Stimulated activated CD4-positive, alpha-beta T cell treated with anti-CD3 and anti-CD28 coated beads, Interleukin-1b, Interleukin-23, amount 100 ng/mL, for 4 hours (primary cell): ENCODE data around the gene ATP6V1E1.
"Not testable (repeated sequence)": the region's sequence is repeated elsewhere in the genome, so short reads cannot be mapped to it uniquely, and the experiment has no call there.

Experiments
- DNase-seq, 2 donors: peaks; one replicate each; pipeline ENCODE4 v3.0.0-alpha.2; 2020; ENCODE audit warnings: low read depth in 2 of 2

Gene ATP6V1E1

DNA sequence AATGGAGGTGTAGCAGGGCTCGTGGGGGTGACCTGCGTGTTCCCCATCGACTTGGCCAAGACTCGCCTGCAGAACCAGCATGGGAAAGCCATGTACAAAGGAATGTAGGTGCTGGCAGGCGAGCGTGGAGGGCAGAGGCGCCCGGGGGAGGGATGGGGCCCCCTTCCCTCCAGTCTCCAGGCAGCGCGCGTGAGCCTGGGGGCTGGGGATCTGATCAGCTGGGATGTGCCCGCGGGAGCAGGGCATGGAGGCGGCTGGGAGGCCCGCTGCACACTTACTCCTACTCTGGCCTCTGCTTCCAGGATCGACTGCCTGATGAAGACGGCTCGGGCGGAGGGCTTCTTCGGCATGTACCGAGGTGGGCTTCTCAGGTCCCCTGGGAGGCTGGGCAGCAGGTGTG, 47.5 kb downstream of the ATP6V1E1 start:
- DNase-seq = no peak

- DNase-seq = no peak
These were observed 48.0 kb downstream of the ATP6V1E1 start for GRCh38 chr22:17580441-17581031.

DNA sequence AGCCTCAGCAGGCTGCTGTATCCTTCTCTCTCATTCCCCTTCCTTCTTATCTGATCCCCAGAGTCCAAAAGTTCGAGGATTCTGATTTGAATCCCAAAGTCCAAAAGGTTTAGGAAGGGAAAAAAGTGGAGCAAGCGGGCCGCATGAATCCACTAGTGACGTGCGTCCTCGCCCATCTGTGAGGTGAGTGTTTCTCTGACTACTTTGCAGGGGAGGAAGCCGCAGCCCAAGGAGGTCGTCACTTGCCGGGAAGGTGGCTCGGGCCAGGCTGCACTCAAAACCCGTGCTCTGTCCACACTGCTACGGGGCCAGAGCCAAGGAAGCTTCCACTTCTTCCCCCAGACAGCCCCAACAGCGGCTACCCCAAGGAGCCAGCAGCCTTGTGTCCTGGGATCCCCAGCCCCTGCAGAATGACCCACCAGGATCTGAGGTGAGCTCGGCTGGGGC, 49.0 kb downstream of the ATP6V1E1 start:
- no peak for DNase-seq

DNA sequence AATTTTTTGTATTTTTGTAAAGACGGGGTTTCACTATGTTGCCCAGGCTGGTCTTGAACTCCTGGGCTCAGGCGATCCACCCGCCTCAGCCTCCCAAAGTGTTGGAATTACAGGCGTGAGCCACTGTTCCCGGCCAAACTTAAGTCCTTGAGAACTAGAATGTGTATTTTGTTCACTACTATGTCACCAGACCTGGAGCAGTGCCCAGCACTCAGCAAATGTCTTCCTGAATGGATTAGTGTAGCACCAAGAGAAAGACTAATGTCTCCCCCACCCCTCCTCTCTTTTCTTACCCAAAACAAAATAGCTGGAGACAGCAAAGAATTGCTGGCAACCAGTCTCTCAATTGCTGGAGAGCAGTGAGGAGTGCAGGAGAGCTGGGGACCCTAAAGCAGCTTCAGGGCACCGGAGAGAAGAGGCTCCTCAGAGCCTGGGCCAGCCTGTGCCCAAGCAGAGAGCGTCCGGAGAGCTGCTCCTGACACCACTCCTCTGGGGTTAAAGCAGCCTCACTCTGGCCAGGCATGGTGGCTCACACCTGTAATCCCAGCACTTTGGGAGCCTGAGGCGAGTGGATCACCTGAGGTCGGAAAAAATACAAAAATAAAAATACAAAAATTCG, 50.3 kb downstream of the ATP6V1E1 start:
- DNase-seq = no peak

DNA sequence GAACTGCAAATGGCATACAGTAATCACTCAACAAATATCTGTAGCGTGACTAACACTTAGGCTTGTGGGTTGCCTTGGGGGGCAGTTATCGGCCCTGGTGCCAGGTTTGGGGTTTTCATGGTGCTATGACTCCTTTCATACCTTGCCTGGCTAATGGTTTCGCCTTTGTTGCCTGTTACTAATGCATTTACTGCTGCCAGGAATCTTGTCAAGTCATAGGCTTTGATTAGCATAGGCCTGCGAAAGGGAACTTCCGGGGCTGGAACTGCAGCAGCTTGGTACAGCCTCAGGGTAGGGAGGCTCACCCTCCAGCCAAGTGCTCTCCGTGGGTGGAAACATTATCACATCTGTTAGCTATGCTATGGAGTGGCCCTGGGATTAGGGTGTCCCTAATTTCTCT, 52.1 kb downstream of the ATP6V1E1 start:
- DNase-seq = no peak

GRCh38 chr22:17575681-17576080, 52.9 kb downstream of the ATP6V1E1 start:
- DNase-seq = no peak

GRCh38 chr22:17575151-17575550, 53.4 kb downstream of the ATP6V1E1 start:
- no peak for DNase-seq

DNA sequence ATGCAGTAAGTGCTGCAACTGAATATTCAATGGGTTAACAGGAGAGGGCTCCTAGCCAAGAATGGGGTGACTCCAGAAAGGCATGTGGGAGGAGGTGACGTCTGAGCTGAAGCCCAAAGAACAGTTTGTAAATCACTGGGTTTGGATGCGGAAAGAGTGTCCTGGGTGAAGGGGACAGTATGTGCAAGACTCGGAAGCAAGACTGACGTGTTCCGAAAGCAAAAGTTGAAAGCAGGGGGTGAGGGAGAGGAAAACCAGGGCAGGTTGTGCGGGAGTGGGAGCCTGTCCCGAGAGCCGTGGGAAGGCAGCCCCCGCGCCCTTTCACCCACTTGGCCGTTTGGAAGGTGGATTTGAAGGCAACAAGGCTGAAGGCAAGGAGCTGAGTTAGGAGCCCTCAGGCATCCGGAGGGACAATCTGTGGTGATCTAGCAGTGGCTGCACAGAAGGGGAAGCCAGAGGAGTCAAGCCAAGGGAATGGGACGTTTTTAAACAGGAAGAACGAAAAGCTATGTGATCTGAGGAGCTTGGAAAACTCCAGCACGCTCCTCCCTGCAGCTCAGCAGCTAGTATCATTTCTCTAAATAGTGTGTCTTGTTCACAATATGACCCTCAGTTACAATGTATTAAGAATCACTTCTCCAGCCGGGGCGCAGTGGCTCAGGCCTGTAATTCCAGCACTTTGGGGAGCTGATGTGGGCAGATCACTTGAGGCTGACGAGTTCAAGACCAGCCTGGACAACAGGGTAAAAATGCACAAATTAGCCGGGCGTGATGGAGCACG, 57.5 kb downstream of the ATP6V1E1 start:
- no peak for DNase-seq

GRCh38 chr22:17569971-17570511, 58.5 kb downstream of the ATP6V1E1 start:
- DNase-seq = no peak

DNA sequence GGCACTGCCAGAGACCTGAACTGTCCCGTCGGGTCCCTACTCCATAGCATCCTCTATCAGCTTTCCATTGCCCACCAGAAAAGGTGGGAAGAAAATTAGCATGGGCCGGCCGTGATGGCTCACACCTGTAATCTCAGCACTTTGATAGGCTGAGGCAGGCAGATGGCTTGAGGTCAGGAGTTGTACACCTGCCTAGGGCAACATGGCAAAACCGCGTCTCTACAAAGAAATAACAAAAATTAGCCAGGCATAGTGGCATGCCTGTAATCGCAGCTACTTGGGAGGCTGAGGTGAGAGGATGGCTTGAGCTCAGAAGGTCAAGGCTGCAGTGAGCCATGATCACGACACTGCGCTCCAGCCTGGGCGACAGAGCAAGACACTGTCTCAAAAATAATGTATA, 61.8 kb downstream of the ATP6V1E1 start:
- DNase-seq = no peak

DNA sequence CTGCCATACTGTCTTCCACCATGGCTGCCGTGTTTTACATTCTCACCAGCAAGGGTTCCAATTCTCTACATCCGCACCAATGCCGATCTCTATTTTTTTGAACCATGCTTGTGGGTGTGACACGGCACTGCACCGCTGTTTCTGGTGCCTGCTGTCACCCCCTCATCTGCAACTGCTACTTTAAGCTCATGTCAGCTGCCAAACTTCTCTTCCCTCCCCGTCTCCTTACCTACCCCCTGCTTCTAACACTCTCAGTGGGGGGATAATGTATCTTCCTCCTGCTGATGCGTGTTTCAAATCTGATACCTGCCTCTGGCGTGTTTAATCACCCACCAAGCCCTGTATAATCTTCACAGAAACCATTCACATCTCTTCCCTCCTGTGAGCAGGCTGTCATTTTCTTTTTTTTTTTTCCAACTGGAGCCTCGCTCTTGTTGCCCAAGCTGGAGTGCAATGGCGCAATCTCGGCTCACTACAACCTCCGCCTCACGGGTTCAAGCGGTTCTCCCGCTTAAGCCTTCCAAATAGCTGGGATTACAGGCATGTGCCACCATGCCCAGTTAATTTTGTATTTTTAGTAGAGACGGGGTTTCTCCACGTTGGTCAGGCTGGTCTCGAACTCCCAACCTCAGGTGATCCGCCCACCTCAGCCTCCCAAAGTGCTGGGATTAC, 62.4 kb downstream of the ATP6V1E1 start:
- not testable (repeated sequence) for DNase-seq

DNA sequence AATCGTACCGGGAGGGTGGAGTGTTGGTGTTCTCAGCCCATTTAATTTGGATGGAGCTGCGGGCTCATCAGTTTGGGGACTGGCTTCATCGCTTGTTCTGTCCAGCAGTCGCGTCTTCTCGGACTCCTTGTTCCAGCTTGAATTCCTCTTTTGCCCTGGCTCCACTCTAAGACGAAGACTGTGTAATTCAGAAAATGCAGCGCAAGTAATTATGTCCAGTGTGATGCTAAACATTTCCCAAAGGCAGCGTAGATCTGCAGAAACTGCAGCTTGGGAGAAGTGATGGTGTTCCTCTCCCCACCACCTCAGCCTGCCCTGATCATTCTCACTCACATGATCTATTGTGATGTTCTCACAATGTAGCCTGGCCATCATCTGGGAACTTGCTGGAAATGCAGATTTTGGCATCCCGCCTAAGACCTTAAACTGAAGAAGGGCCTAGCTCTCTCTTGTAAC, 64.6 kb downstream of the ATP6V1E1 start:
- DNase-seq = no peak

DNA sequence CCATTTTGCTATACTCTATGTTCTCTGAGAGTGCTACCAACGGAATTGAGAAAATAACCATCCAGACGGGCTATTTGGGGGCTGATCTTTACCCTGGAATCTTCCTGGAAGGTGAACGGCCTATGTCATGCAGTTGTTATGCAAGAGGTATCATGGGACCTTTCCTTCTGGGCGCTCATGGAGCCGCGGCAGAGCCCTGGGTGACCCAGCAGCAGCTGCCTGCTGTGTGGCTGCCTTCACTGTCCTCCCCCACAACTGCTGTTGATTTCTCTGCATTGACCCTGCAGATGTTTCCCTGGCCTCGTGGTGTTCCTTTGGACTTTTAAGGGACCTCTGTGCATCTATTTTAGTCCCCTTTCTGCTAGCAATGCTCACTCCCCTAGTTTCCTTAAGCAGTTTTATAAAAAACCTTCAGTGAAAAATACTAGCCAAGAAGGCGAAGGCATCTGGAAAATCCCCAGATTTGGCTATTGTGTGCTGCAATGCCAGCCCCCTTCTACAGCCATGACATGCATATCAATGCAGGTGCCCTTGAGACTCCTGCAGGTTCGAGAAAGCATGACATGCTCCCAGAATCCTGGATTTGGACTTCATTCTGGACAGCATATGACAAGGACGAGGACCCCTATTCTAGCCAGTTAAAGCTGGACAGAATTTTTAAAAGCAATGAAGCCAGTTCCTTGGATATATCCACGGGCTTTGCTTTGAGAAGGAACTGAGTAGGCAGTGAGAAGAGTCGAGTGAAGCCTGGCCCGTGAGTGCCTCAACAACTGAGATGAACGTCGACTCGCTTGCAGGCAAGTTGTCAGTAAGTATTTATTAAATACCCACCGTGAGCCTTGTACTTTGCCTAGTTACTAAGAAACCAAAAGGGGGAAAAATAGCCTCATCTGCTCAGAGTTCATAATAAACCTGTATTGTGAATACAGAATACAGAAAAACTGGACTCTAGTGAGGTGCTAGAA, 65.4 kb downstream of the ATP6V1E1 start, which contains the start of gene SLC25A18:
Gene SLC25A18, plus strand, starts transcription at position 593 of the 965 bp plus-strand sequence. CDS start 16,447 bp downstream, outside the sequence.
- no peak for DNase-seq

DNA sequence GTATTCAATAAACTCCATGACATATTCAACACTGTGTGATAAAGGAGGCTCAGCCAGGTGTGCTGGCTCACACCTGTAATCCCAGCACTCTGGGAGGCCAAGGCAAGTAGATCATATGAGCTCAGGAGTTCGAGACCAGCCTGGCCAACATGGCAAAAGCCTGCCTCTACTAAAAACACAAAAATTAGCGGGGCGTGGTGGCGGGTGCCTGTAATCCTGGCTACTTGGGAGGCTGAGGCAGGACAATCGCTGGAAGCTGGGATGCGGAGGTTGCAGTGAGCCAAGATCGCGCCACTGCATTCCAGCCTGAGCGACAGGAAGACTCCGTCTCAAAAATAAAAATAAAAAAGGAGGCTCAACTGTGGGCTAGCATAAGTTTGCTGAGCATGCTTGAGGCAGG, 69.4 kb downstream of the ATP6V1E1 start:
- DNase-seq = no peak

GRCh38 chr22:17554814-17555213, 73.7 kb downstream of the ATP6V1E1 start:
- no peak for DNase-seq

DNA sequence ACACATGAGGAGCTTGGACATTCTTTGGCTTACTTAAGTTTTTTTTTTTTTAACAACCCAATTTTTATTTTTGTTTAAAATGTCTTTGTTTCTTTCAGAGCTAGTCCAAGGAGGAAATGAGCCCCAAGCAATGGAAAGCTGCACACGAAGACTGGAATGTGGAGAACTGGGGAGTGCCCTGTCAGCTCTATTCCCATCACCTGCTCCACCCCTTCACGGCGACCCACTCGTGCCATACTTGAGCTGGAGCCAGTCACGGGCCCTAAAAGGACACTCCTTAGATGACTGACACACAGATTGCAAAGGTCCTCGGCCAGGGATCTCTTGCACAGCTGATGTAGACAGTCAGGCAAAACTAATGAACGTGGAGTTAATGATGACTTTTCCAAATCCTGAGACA, 75.8 kb downstream of the ATP6V1E1 start:
- no peak for DNase-seq

GRCh38 chr22:17549655-17550054, 78.9 kb downstream of the ATP6V1E1 start:
- no peak for DNase-seq

DNA sequence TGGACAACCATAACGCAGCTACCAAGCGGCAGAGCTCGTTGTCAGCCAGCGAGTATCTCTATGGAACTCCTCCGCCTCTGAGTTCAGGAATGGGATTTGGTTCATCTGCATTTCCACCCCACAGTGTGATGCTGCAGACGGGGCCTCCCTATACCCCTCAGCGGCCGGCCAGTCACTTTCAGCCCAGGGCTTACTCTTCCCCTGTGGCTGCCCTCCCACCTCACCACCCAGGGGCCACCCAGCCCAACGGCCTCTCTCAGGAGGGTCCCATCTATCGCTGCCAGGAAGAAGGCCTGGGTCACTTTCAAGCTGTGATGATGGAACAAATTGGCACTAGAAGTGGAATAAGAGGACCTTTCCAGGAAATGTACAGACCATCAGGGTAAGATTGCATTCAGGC, 79.4 kb downstream of the ATP6V1E1 start:
- no peak for DNase-seq

- DNase-seq = no peak
These were observed 79.9 kb downstream of the ATP6V1E1 start for GRCh38 chr22:17548756-17549035.

GRCh38 chr22:17548010-17548755, 80.4 kb downstream of the ATP6V1E1 start:
- no peak for DNase-seq
